ENCODE measurements around the gene ATXN10. TPM values are rescaled to one million over a fixed set of nuclear protein-coding genes. Genes with fewer than 3 reads are reported as not detected.

The ATXN10 gene
- polyA plus RNA-seq, 3 donors = 60.1 to 106 (median 92.4) TPM

DNA sequence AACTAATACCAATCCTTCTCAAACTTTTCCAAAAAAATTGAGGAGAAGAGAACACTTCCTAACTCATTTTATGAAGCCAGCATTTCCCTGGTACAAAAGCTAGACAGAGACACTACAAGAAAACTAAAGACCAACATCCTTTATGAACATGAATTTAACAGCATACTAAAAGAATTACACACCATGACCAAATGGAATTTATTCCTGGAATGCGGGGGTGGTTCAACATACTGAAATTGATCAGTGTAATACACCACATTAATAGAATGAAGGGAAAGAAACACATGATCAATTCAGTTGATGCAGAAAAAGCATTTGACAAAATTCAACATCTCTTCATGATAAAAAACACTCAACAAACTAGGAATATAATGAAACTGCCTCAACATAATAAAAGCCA is 157.2 kb downstream of the ATXN10 start:
- no peaks in the 10 kb centered on the region for H3K9me3 ChIP-seq (replicated peaks in 1 of 2; ENCODE audit: control insufficient read depth in 1 of 2, insufficient read depth in 1 of 2, low read length in 2 of 2)
- peaks cover 0 to 7% (median 4%) of the 10 kb centered on the region in 7 donors for H3K9me3 Mint-ChIP-seq
- H4K20me1 ChIP-seq (ENCODE audit: insufficient read depth, low read length) = no peaks in the 10 kb centered on the region
- H3K4me3 Mint-ChIP-seq = no peak overlapping the region
- H3K27me3 ChIP-seq (ENCODE audit: control insufficient read depth in 2 of 2, insufficient read depth in 2 of 2, low read length in 2 of 2) = no peaks in the 10 kb centered on the region
- no peaks in the 10 kb centered on the region for H3K27me3 Mint-ChIP-seq (ENCODE audit: low read depth in 3 of 3)
- H2AFZ ChIP-seq (ENCODE audit: insufficient read depth, low read depth, low read length, poor library complexity, severe bottlenecking) = no peak overlapping the region
- H3K36me3 ChIP-seq (replicated peaks in 1 of 2; ENCODE audit: control insufficient read depth in 1 of 2, insufficient read depth in 2 of 2, low read length in 2 of 2) = peaks cover 0 to 20% of the 10 kb centered on the region in 2 donors
- DNase-seq = no peak
- no peak overlapping the region for H3K4me2 ChIP-seq (replicated peaks; ENCODE audit: extremely low read depth, low read length, poor library complexity, severe bottlenecking)
- TF ChIP-seq, protein P1, sequence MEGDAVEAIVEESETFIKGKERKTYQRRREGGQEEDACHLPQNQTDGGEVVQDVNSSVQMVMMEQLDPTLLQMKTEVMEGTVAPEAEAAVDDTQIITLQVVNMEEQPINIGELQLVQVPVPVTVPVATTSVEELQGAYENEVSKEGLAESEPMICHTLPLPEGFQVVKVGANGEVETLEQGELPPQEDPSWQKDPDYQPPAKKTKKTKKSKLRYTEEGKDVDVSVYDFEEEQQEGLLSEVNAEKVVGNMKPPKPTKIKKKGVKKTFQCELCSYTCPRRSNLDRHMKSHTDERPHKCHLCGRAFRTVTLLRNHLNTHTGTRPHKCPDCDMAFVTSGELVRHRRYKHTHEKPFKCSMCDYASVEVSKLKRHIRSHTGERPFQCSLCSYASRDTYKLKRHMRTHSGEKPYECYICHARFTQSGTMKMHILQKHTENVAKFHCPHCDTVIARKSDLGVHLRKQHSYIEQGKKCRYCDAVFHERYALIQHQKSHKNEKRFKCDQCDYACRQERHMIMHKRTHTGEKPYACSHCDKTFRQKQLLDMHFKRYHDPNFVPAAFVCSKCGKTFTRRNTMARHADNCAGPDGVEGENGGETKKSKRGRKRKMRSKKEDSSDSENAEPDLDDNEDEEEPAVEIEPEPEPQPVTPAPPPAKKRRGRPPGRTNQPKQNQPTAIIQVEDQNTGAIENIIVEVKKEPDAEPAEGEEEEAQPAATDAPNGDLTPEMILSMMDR (IDR thresholded peaks at IDR 0.05) = no peak
- no CpG with 5 or more reads among the region's 1 CpG for WGBS (ENCODE audit: insufficient coverage)
- H3K4me3 ChIP-seq (replicated peaks in 1 of 3; ENCODE audit: low read depth in 2 of 3, low read length in 3 of 3) = no peak overlapping the region
- H3K27ac Mint-ChIP-seq = no peak overlapping the region
- no peaks in the 10 kb centered on the region for H3K4me1 ChIP-seq (ENCODE audit: control insufficient read depth in 1 of 2, insufficient read depth in 2 of 2, low read length in 2 of 2)
- no peaks in the 10 kb centered on the region for H3K79me2 ChIP-seq (ENCODE audit: insufficient read depth, low read length)
- no peaks in the 10 kb centered on the region for H3K4me1 Mint-ChIP-seq
- H3K36me3 Mint-ChIP-seq = peaks cover 26 to 32% of the 10 kb centered on the region in 2 donors
- intact Hi-C loops (cut with micrococcal nuclease) = no loop called here
- H3K9ac ChIP-seq (ENCODE audit: insufficient read depth, low read length, poor library complexity, severe bottlenecking) = no peak overlapping the region
- H3K27ac ChIP-seq (ENCODE audit: low read depth in 1 of 2, low read length in 2 of 2) = no peak overlapping the region

DNA sequence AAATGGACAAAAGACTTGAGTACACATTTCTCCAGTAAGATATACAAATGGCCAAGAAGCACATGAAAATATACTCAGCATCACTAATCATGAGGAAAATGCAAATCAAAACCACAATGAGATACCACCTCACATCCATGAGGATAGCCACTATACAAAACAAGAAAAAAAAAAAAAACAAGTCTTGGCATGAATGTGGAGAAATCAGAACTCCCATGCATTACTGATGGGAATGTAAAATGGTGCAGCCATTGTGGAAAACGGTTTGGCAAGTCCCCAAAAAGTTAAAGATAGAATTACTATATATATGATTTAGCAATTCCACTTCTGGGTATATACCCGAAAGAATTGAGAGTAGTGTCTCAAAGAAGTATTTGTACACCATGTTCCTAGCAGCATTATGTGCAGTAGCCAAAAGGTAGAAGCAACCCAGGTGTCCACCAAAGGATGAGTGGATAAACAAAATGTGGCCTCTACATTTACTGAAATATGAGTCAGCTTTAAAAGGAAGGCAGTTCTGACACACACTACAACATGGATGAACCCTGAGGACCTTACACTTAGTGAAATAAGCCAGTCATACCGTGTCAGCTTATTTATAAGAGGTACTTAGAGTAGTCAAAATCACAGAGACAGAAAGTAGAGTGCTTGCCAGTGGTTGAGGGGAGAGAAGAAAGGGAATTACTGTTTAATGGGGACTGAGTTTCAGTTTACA is 159.1 kb downstream of the ATXN10 start:
- Histone ChIP-seq H3K9me3 (replicated peaks in 1 of 2; ENCODE audit: control insufficient read depth in 1 of 2, insufficient read depth in 1 of 2, low read length in 2 of 2) (no peaks in the 10 kb centered on the region), H3K79me2 (ENCODE audit: insufficient read depth, low read length) (no peaks in the 10 kb centered on the region), H3K27ac (ENCODE audit: low read depth in 1 of 2, low read length in 2 of 2) (no peak overlapping the region), H3K36me3 (replicated peaks in 1 of 2; ENCODE audit: control insufficient read depth in 1 of 2, insufficient read depth in 2 of 2, low read length in 2 of 2) (peaks cover 0 to 23% of the 10 kb centered on the region in 2 donors), H3K27me3 (ENCODE audit: control insufficient read depth in 2 of 2, insufficient read depth in 2 of 2, low read length in 2 of 2) (no peaks in the 10 kb centered on the region), H4K20me1 (ENCODE audit: insufficient read depth, low read length) (no peaks in the 10 kb centered on the region), H3K4me1 (ENCODE audit: control insufficient read depth in 1 of 2, insufficient read depth in 2 of 2, low read length in 2 of 2) (no peaks in the 10 kb centered on the region), H2AFZ (ENCODE audit: insufficient read depth, low read depth, low read length, poor library complexity, severe bottlenecking) (no peak overlapping the region), H3K4me2 (replicated peaks; ENCODE audit: extremely low read depth, low read length, poor library complexity, severe bottlenecking) (no peak overlapping the region), H3K9ac (ENCODE audit: insufficient read depth, low read length, poor library complexity, severe bottlenecking) (no peak overlapping the region), H3K4me3 (replicated peaks in 1 of 3; ENCODE audit: low read depth in 2 of 3, low read length in 3 of 3) (no peak overlapping the region)
- H3K27me3 Mint-ChIP-seq (ENCODE audit: low read depth in 3 of 3) = no peaks in the 10 kb centered on the region
- DNase-seq = no peak
- no peaks in the 10 kb centered on the region for H3K4me1 Mint-ChIP-seq
- H3K36me3 Mint-ChIP-seq = peaks cover 20 to 28% of the 10 kb centered on the region in 2 donors
- no peak overlapping the region for H3K27ac Mint-ChIP-seq
- H3K4me3 Mint-ChIP-seq = no peak overlapping the region
- WGBS (ENCODE audit: insufficient coverage) = 100% methylated on average over 1 of the region's 3 CpGs
- TF ChIP-seq, protein P1 (IDR thresholded peaks at IDR 0.05) = no peak
- intact Hi-C loops (cut with micrococcal nuclease) = no loop called here
- peaks cover 0 to 6% (median 3%) of the 10 kb centered on the region in 7 donors for H3K9me3 Mint-ChIP-seq

Measured in CD14-positive monocyte (primary cell).